HG03469 (cell line): ENCODE results near the gene C20orf204.

Source experiments
- ATAC-seq: cut with Tn5 transposase; IDR thresholded peaks from one replicate; pipeline ENCODE4 v1.9.1; 2021; ENCODE audit warnings: mild to moderate bottlenecking, moderate library complexity, moderate number of reproducible peaks; ENCODE audit not compliant: unreplicated experiment

Gene C20orf204

DNA sequence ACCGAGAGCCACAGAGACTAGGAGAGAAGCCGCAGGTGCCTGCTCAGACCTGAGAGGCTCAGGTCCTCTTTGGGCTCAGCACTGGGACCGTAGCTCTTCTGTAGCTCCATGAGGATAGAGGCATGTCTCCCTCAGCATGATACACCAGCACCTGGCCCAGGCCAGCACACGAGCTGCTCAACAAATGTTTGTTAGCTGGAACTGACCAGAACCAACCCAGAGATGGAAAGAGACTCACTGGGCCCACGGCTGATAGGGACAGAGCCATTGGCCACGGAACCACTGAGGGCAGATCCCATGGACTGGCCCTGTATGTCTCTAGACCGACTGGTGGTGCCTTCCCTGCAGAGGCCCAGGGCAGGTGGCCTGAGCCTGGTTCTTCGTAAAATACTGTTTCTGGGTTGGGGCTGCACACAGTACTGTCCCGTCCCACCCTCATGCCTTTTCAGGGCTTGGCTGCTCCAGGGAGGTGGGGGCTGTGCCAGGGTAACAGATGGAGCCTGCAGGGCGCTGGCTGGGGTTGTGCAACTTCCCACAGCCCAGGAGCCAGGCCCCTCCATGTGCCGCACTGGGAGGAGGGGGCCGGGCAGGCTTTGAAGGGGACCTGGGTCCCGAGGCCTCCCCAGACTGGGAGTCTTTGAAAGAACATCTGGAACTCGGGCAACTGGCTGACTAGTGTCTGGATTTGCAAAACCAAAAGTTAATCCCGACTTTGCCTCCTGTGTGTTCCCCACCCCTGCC is 5.2 kb downstream of the C20orf204 start:
- no peak for ATAC-seq

DNA sequence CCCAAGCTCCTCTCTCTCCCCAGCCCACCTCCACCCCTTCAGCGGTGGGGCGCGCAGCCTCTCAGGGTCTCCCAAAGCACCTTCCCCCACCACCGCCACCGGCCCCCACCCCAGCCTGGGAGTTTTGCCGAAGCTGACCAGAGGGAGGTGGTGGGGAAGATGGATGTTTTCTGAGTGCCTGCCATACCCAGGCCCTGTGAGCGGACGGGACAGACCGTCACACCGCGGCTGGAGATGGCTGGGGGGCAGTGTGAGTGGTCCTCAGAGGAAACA is 5.7 kb downstream of the C20orf204 start:
- ATAC-seq: no peak

DNA sequence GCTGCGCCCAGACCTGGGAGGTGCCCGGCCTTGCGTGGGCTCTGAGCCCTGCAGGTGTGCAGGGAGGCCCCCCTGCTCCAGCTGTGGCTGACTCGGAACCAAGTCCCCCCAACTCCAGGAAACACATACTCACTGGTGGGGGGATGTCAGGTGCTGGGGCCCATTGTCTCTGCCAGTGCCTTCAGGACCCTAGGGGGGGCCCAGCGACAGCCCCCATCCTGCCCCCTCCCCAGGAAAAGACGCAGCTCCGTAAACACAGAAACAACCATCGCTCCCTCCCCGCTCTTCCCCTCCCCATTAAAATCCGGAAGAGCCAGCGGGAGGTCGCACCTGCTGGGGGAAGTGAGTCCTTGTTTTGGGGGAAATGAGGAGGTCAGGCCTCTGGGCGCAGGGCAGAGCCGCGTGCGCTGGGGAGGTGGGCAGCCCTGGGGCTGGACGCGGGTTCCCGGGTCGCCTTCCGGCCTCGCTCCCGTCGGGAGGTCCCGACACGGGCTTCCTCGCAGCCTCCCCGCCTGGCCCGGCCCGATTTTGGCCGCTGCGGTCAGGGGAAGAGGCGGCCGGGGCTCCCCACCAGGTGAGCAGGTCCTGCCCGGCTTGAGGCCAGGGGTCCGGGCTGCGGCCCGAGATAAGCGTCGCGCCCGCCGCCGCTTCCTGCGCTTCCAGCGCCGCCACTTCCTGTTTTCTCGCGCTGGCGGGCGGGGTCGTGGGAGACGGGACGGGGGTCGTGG is 6.2 kb downstream of the C20orf204 start:
- ATAC-seq: no peak

DNA sequence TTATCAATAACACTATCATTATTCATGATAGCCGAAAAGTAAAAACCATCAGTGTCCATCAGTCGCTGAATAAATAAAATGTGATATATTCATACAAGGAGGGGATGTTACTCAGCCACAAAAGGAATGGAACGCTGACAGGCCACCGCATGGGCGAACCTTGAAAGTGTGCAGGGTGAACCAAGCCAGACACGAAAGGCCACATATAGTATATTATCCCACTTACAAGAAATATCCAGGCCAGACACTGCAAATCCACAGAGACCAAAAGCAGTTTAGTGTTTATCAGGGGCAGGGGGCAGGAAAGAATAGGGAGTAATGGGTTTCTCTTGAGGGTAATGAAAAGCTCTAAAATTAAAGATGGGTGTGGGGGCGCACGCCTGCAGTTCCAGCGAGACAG is 7.8 kb downstream of the C20orf204 start:
- no peak for ATAC-seq

DNA sequence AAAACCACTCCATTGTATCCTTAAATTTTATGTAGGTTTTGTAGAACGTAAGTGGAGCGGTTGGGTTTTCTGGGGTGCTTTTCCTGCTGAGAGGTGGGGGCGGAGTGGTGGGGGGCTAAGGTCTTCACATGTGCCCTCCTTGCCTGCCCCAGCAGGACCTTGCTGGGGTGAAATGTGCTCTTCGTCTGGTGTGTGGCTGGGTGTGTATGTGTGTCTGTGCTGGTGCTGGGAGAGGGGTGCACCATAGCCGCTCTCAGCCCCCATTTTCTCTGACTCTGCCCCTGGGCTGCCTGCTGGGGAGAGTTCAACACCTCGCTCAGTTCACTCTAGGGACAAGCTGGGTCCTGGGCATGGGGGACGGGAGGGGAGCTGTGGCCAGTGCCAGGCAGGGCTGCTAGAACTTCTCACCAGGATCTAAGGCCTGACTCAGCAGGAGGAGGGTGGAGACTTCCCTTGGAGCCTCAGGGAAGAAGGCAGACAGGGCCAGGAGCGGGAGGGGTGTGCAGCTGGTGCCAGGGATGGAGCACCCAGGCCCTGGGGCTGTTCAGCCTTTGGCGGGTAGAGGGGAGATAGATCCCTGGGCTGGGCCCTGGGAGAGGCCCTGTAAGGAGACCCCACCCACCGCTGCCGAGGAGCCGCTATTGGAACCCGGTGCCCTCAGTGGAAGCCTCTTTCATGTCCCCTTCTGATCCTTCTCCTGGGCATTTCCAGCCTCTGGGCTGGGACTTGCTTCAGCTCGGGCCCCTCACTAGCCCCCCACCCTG is 8.7 kb downstream of the C20orf204 start:
- no peak for ATAC-seq

DNA sequence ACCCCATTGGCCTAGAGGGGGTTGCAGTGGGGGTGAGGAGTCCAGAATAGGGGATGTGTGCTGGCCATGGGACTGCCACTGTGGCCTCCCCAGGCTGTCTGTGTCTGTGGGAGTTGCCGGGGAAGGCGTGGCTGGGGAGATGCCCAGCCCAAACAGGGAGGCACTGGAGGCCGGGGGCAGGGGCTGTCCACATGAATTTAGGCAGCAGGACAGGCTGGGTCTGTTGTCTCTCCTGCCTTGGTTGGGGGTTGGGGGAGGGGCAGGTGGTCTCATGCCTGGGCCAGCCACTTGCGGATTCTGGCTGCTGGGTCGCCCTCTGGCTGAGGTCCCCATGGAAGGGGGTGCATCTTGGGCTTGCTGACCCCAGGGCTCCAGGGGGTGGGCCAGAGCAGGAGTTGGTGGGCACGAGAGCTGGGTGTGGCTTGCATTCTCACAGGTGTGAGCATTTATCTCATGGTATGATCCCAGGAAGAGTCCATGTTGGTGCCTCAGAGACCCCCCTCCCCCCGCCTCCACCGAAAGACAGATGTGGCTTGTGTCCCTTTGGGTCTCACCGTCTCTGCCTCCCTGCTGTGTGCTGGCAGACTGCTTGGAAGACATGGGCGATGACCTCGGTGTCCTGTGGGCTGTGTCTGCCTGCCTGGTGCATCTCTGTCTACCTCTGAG is 9.5 kb downstream of the C20orf204 start:
- ATAC-seq: no peak

DNA sequence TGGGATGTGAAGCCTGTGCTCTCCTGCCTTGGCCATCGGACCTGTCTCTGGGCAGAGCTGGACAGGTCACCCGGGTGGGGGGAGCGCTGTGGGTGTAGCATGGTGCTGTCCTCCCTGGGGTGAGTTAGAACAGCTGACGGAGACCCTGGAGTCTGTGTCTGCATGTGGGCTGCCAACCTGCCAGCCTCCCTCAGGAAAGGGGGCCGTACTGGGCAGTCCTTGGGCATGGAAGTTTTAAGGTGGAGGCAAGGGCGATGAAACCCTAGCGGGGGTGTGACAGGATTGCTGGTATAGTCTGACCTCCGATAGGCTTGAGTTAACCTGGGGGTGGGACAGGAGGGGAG is 11.0 kb downstream of the C20orf204 start:
- ATAC-seq: no peak

DNA sequence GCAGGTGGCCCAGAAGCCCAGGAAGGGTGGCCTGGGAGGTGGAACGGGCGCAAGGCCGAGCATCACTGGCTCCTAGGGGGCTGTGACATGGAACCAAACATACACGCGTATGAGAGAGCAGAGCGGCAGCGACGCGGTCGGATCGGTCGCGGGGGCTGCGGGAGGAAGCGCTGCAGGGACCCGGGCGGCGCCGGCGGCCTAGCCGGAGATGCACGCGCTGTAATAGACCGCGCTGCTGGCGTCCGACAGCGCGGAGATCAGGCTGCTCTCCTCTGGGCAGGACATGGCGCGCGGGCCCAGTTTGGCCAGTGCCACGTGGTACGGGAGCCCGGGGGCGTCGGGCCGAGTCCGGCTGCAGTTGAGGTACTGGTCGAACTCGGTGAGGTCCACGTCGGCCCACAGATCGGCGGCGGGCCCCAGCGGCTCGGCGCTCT is 12.0 kb downstream of the C20orf204 start:
- ATAC-seq: no peak

DNA sequence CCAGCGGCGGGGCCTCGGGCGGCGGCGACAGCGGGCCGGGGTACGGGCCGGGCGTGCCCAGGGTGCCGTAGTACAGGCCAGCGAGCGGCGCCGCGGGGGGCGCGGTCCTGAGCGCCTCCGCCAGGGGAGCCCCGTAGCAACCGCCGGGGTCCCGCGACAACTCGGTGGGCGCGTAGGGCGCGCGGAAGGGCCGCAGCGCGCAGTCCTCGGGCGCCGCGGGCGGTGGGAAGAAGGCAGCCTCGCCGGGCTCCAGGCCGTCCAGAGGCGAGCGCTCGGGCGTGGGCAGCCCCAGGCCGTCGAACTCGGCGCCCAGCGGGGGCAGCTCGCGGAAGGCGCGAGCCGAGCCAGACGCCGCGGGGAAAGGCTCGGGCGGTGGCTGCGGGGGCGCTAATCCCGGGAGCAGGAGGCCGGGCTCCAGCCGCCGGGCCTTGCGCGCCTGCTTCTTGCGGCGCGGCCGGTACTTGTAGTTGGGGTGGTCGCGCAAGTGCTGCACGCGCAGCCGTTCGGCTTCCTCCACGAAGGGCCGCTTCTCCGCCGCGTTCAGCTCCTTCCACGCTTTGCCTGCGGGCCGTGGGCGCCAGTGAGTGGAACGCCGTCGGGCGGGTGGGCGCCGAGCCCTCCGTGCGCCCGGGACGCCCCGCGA is 12.5 kb downstream of the C20orf204 start:
- no peak for ATAC-seq

DNA sequence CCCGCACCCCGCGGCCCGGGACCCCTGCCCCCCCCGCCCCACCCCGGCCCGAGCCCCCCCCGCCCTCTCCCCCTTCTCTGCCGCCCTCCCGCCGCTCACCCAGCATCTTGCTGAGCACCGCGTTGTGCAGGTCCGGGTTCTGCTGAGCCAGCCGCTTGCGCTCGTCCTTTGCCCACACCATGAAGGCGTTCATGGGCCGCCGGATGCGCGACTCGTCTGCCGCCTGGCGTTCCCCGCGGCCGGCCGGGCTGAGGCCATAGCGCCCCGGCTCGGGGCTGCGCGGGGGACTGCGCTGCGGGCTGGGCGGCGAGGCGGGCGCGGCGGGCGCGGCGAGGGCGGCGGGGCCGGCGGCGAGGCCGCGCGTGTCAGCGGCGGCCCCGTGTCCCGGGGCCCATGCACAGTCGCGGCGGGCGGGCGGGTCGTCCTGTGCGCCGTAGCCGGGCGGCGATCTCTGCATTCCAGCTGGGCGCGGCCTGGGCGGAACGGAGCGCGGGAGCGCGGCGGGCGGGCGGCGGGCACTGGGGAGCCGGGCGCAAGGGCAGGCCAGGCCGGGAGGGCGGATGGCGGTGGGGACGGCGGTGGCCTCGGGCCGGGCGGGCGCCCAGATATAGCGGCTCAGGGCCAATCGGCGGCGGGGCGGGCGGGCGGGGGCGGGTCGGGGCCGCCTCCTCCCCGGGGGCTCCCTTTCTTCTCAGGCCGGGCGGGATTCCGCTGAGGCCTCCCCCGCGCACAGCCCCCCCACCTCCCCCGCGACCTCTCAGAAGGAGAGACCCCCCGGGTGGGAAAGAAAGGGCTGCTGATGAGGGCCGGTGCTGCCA is 13.3 kb downstream of the C20orf204 start, which contains the start of gene SOX18:
TSS of gene SOX18 (minus strand) at position 580 of the 818 bp plus-strand sequence. CDS start at position 457, 123 bp downstream.
- ATAC-seq: no peak

DNA sequence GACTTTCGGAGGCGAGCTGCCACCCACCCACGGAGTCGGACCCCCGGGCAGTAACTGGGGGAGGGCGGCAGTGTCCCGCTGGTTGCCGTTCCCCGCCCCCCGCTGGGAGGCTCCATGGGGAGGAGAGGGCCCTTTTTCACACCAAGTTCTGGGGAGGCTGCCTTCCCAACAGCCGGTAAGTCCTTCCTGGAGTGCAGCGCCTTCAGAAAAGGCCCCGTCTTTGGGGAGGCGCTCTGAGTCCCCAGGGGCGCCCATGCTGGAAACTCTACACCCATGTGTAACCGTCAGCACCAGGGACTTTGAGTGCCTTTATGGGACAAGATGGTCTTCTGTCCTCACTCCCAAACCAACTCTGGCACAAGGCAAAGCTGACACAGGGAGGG is 13.9 kb downstream of the C20orf204 start:
- ATAC-seq: no peak

DNA sequence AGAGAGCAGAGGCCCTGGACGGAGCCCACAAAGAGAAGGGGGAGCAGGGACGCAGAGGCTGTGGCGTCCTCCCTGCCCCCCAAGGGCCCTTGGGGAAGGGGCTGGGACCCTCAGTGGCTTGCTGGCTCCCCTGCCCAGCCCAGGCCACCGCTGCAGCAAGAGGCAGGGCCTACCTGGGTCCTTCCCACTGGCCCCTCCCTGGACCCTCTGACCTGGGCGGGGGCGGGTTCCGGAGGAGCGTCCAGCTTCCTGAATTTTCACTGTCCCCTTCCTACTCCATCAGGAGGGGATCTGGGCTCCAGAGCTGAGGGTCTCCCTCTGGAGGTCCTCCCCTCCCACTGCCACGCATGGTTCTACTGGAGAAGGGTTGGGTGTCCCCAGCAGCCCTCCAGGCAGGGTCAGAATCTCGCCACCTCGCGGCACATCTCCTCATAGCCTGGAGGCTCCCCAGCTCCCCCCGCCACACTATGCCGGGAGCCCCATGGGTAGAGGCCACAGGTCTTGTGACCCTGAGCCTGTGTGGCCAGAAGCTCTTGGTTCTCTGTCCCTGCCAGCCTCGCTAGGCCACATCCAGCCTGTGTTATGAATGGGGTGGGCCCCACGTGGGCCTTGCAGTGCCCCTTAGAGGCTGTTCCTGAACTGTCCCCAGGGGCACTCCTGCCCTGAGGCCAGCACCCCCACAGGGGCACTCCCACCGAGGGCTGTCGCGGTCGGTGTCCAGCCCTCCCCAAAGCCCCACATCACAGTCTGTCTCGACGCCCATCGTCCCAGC is 14.5 kb downstream of the C20orf204 start:
- no peak for ATAC-seq

DNA sequence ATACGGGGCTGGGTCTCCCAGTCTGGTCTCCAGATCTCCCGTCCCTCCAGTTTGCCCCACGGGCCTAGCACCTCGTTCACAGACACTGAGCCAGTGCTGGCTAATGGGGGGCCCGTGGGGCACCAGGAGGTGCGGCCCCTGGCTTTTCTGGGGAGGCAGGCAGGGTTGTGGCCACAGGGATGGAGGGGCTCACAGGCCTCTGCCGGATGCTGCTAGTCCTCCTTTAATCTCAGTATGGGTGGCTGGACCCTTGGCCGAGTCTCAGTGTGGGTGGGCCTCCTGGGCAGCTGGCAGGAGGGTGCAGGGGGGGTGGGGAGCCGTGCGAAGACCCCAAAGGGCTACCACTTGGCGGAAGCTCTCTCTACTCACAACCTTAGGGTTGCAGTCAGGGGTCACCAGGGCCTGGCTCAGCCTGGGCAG is 15.1 kb downstream of the C20orf204 start:
- no peak for ATAC-seq

DNA sequence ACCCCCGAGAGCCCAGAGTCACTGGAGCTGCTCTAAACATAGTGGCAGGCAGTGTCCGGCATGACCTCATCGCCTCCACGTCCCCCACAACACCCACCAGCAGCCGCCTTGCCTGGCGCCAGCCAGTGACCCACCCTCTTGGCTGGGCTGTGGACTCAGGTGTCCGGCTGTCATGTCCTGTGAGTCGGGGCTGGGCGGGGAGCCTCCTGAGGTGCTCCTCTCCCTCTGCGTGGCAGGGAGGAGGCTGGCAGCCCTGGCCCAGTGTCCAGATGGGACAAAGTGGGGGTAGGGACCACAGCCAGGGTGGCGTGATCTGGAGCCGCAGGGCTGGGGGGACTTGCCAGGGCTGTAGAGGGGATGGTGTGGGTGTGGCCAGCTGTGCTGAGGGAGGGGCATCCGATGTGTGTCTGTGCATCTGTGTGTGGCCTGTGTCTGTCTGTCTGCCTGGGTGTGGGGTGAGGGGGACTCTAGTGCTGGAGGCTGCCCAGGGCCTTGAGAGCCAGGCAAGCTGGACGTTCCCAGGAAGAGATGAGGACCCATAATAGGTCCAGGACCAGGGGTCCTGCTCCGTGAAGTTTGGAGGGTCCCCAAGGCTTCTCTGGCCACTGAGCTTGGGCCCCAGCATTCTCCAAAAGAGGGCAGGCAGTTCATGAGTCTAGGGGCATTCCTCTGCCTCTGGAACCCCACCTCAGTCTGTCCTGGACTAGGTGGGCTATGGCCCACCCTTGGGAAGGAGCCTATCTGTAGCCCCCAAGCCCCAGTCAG is 15.8 kb downstream of the C20orf204 start:
- no peak for ATAC-seq

DNA sequence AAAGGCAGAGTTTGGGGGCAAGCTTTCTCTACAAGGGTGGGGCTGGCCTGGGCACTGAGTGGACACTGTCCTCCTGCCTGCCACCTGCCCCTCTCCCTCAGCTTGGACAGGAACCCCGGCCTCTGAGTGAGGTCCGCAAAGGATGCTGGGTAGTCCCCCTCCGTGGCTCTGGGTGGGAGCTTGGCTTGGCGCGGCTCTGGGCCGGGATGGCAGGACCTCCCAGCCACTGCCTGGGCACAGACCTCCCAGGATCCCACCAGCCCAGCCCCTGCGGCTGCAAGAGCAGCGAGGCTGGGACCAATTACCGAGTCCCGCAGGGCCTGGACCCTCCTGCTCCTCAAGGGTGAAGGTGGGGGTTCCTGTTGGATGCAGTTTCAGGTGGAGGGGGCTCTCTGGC is 16.3 kb downstream of the C20orf204 start:
- ATAC-seq: no peak

DNA sequence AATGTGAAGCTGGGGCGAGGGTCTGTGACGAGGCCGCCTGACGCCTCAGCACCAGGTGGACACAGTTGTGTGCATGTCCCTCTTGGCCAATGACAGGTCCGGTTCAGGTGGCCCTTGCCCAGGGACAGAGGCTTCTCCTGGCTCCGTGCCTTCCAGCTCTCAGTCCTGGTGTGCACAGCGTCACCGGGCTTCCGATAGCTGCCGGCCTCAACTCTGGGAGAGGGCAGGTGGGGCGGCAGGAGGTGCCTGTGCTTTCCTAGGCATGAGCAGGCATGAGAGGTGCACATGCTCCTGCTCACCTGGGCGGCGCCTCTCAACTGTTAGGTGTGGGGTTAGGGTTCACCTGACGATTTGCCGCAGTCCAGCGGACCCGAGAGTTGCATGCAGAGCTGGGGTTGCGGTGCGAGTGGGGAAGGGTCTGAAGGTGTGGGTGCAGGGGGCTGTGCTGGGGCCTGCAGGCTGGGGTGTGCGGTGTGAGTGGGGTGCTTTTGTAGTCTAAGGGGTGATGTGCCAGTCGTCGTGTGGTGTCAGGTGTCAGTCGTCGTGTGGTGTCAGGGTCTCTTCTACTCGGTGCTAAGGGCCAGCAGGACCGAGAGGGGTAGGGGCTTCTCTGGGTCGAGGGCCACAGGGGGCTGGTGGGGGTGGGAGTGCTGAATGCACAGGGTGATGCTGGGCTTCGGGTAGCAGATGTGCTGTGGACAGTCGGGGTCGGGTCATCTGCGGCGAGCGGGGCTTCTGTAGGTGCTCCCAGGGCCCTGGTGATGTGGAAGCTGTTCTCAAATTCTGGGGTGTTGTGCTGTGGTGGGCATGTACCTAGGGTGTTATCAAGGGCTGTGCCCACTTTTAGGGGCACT is 17.2 kb downstream of the C20orf204 start:
- ATAC-seq: no peak

DNA sequence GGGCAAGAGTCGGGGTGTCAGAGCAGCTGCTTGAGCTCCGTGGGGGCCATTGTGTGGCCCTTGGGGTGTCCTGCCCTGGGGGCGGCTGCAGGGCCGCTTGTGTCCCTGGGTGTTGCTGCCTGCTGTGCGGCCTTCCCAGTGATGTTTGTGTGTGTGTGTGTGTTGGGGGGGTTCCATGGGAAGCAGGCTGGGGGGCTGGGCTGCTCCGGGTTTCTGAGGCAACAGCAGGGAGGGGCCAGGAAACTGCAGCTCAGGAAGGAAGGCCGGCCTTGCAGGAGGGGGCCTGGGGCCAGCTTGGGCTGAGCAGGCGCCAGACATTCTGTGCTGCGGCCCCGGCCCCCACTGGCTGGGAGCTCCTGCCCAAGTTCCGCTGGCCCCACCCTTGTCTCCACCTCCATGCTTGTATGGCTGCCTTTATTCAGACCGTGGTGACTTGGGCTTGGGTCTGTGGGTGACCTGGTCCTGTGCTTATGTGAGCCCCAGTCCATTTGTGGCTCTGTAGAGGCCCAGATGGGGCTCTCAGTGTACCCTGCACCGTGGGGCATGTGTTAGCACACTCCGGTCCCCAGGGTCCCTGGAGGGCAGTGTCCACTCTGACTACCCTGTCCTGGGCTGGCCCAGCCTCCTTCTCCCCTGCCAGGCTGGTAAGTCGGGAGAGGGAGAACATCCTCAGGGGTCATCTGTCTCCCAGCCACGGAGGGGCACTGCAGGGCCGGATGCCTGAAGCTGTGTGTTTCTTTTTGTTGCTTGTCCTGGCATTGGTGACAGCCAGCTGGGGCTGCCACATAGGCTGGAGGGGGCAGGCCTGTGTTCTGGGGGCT is 18.1 kb downstream of the C20orf204 start:
- no peak for ATAC-seq
